ENCODE measurements around the gene IGFBP4. TPM values are rescaled to one million over a fixed set of nuclear protein-coding genes. Genes with fewer than 3 reads are reported as not detected.
"Not testable (repeated sequence)": the region's sequence is repeated elsewhere in the genome, so short reads cannot be mapped to it uniquely, and the experiment has no call there.

Gene IGFBP4
- total RNA-seq, 4 donors from 2014 or later = 209 to 428 (median 281) TPM

- H3K27me3 ChIP-seq = no peaks in the 10 kb centered on the region
- H3K27ac ChIP-seq = no peak overlapping the region
- 64% methylated on average over 1 of the region's 1 CpG for WGBS, 2 donors (ENCODE audit: low coverage in 1 of 2)
- H3K4me1 ChIP-seq = no peaks in the 10 kb centered on the region
- ATAC-seq = no peak
- TF ChIP-seq POLR2AphosphoS5 (IDR thresholded peaks at IDR 0.05) (no peak), POLR2A (IDR thresholded peaks at IDR 0.05) (no peak), EP300 (IDR thresholded peaks at IDR 0.05) (no peak)
- TF ChIP-seq, protein P1, sequence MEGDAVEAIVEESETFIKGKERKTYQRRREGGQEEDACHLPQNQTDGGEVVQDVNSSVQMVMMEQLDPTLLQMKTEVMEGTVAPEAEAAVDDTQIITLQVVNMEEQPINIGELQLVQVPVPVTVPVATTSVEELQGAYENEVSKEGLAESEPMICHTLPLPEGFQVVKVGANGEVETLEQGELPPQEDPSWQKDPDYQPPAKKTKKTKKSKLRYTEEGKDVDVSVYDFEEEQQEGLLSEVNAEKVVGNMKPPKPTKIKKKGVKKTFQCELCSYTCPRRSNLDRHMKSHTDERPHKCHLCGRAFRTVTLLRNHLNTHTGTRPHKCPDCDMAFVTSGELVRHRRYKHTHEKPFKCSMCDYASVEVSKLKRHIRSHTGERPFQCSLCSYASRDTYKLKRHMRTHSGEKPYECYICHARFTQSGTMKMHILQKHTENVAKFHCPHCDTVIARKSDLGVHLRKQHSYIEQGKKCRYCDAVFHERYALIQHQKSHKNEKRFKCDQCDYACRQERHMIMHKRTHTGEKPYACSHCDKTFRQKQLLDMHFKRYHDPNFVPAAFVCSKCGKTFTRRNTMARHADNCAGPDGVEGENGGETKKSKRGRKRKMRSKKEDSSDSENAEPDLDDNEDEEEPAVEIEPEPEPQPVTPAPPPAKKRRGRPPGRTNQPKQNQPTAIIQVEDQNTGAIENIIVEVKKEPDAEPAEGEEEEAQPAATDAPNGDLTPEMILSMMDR (IDR thresholded peaks at IDR 0.05) = no peak
- no peak overlapping the region for H3K4me3 ChIP-seq
- H3K9me3 ChIP-seq = no peaks in the 10 kb centered on the region
- H3K36me3 ChIP-seq = no peaks in the 10 kb centered on the region
Measured at GRCh38 chr17:40410082-40410481, 33.2 kb upstream of the IGFBP4 start.

DNA sequence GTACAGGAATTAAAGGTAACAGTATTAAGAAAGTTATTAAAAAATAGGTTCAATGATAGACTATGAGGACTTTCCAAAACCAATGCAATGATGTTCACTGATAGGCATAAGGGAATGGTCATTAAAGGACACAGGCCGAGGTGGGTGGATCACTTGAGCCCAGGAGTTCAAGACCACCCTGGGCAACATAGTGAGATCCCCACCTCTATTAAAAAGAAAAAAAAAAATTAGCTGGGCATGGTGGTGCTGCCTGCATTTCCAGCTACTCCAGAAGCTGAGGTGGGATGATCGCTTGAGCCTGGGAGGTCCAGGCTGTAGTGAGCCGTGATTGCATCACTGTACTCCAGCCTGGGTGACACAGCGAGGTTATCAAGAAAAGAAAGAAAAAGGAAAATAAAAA is 31.4 kb upstream of the IGFBP4 start:
- WGBS, 2 donors (ENCODE audit: low coverage in 1 of 2) = 95 to 97% methylated on average over 4 of the region's 4 CpGs
- Histone ChIP-seq H3K4me3 (no peak overlapping the region), H3K4me1 (no peaks in the 10 kb centered on the region), H3K27me3 (no peaks in the 10 kb centered on the region), H3K9me3 (no peaks in the 10 kb centered on the region), H3K27ac (no peak overlapping the region), H3K36me3 (no peaks in the 10 kb centered on the region)
- TF ChIP-seq, protein P1 (IDR thresholded peaks at IDR 0.05) = no peak
- TF ChIP-seq POLR2AphosphoS5 (IDR thresholded peaks at IDR 0.05) (no peak), EP300 (IDR thresholded peaks at IDR 0.05) (no peak), POLR2A (IDR thresholded peaks at IDR 0.05) (no peak)
- ATAC-seq = no peak

- Histone ChIP-seq H3K9me3 (no peaks in the 10 kb centered on the region), H3K4me1 (peaks cover 0 to 7% (median 4%) of the 10 kb centered on the region in 3 donors), H3K4me3 (no peak overlapping the region), H3K27ac (no peak overlapping the region), H3K27me3 (peaks cover 5% of the 10 kb centered on the region), H3K36me3 (no peaks in the 10 kb centered on the region)
- TF ChIP-seq POLR2A (IDR thresholded peaks at IDR 0.05) = no peak
- TF ChIP-seq EP300 (IDR thresholded peaks at IDR 0.05) = no peak
- no peak for ATAC-seq
Measured at GRCh38 chr17:40412880-40413279, 30.4 kb upstream of the IGFBP4 start.

GRCh38 chr17:40414312-40414711 is 28.9 kb upstream of the IGFBP4 start:
- WGBS, 2 donors (ENCODE audit: low coverage in 1 of 2) = 100% methylated on average over 1 of the region's 4 CpGs; no CpG with 5 or more reads in 1 of the 2 donors
- H3K4me1 ChIP-seq = peaks cover 0 to 19% (median 4%) of the 10 kb centered on the region in 3 donors
- not testable (repeated sequence) for H3K27ac ChIP-seq, H3K4me3 ChIP-seq, H3K27me3 ChIP-seq, H3K9me3 ChIP-seq, H3K36me3 ChIP-seq, ATAC-seq

GRCh38 chr17:40415390-40415789 is 27.9 kb upstream of the IGFBP4 start:
- WGBS, 2 donors (ENCODE audit: low coverage in 1 of 2) = 0 to 20% methylated on average over 2 to 3 of the region's 3 CpGs
- peaks cover 5% of the 10 kb centered on the region for H3K27me3 ChIP-seq
- H3K27ac ChIP-seq = no peak overlapping the region
- H3K4me1 ChIP-seq = peaks cover 0 to 26% (median 4%) of the 10 kb centered on the region in 3 donors
- TF ChIP-seq, protein P1 (IDR thresholded peaks at IDR 0.05) = peak in 3 of 4 experiments; percentile 61 to 65 (median 64)
- TF ChIP-seq POLR2AphosphoS5 (IDR thresholded peaks at IDR 0.05) = no peak
- ATAC-seq = no peak
- H3K9me3 ChIP-seq = no peaks in the 10 kb centered on the region
- H3K4me3 ChIP-seq = no peak overlapping the region
- no peaks in the 10 kb centered on the region for H3K36me3 ChIP-seq

- no peak overlapping the region for H3K4me3 ChIP-seq
- ATAC-seq = no peak
Measured at GRCh38 chr17:40416671-40417070, 26.6 kb upstream of the IGFBP4 start.

More at GRCh38 chr17:40416671-40417070, 26.6 kb upstream of the IGFBP4 start:
- Histone ChIP-seq H3K36me3 (no peaks in the 10 kb centered on the region), H3K27me3 (peaks cover 5% of the 10 kb centered on the region), H3K9me3 (no peaks in the 10 kb centered on the region), H3K27ac (no peak overlapping the region), H3K4me1 (peaks cover 0 to 26% (median 4%) of the 10 kb centered on the region in 3 donors)
- 31% methylated on average over 3 of the region's 3 CpGs for WGBS, 2 donors (ENCODE audit: low coverage in 1 of 2)
- TF ChIP-seq EP300 (IDR thresholded peaks at IDR 0.05) = no peak
- TF ChIP-seq POLR2AphosphoS5 (IDR thresholded peaks at IDR 0.05) = no peak
- TF ChIP-seq POLR2A (IDR thresholded peaks at IDR 0.05) = no peak
- TF ChIP-seq, protein P1 (IDR thresholded peaks at IDR 0.05) = no peak
